HG03108 (cell line): ENCODE measurements around the gene COL21A1.

Source experiments
- ATAC-seq: cut with Tn5 transposase; IDR thresholded peaks from one replicate; pipeline ENCODE4 v1.9.1; 2021; ENCODE audit warnings: moderate library complexity; ENCODE audit not compliant: unreplicated experiment

The COL21A1 gene

GRCh38 chr6:56051202-56051598 lies 196.2 kb downstream of the COL21A1 start:
- ATAC-seq: no peak

GRCh38 chr6:56050530-56051201 lies 196.7 kb downstream of the COL21A1 start:
- ATAC-seq: no peak

- ATAC-seq: no peak
Observed at GRCh38 chr6:56048601-56049000, 198.8 kb downstream of the COL21A1 start.

GRCh38 chr6:56047931-56048540 lies 199.3 kb downstream of the COL21A1 start:
- ATAC-seq: no peak

DNA sequence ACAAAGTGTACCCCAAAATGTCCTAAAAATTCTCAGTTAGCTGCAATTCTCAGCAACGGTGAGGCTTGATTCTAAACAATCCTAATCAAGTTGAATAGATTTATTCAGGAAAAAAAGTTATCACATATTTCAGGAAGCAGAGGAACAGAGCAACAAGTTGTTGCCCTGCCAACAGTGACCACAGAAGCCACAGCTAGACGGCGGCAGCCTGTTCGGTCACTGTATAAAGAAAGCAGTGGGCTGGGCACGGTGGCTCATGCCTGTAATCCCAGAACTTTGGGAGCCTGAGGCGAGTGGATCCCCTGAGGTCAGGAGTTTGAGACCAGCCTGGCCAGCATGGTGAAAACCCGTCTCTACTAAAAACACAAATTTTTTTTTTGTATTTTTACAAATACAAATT lies 200.8 kb downstream of the COL21A1 start:
- ATAC-seq: no peak

DNA sequence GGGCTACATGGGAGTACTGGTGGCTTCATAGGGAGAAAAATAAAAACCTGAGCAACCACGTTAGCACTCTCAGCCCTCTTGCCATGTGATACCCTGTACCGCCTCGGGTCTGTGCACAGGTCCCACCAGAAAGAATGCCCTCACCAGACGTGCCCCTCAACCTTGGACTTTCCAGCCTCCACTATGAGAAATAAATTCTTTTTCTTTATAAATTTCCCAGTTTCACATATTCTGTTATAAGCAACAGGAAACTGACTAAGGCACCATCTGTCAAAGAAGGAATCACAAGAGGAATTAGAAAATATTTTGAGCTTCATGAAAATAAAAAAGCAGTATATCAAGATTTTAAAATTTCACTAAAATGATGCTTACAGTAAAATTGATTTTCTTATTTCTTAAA lies 203.6 kb downstream of the COL21A1 start:
- no peak for ATAC-seq

GRCh38 chr6:56043076-56043475 lies 204.3 kb downstream of the COL21A1 start:
- no peak for ATAC-seq

GRCh38 chr6:56041591-56041990 lies 205.8 kb downstream of the COL21A1 start:
- no peak for ATAC-seq

DNA sequence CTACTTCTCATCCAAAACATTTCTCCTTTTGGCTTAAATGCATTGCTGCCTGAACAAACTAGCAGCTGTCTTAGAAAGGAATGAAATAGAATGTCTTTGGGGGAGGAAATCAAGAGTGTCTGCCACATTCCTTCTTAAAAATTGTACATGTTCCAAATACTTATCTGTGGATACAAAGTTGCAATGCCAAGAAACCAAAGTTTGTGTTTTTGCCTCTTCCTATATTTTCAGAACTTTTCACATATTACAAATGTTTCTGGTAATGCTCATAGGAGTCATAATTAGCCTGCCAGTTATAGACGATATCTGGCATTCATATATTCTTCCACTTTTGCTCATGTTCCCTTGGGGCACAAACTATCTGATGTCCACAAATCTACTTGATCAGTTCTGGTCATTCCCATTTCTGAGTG lies 206.5 kb downstream of the COL21A1 start:
- ATAC-seq: no peak

- ATAC-seq: no peak
Observed at GRCh38 chr6:56040223-56040622, 207.2 kb downstream of the COL21A1 start.

- ATAC-seq: no peak
Observed at GRCh38 chr6:56038764-56039163, 208.6 kb downstream of the COL21A1 start.

DNA sequence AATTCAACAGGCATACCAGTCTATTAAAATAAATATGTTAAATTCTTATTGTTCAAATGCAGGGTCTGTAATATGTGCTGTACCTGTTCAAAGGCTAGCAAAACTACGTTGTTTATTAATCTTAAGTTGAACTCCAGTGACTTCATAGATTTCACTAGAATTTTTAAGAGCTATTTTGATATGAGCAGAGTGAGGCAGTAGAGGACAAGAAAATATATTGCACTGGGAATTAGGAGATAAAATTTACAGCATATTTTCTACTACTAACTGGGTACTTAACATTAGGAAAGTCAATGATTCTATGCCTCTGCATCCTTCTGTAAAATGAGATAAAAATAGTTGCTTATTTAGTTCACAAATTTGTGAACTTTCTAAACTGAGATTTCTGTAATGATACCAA lies 209.8 kb downstream of the COL21A1 start:
- ATAC-seq: no peak

DNA sequence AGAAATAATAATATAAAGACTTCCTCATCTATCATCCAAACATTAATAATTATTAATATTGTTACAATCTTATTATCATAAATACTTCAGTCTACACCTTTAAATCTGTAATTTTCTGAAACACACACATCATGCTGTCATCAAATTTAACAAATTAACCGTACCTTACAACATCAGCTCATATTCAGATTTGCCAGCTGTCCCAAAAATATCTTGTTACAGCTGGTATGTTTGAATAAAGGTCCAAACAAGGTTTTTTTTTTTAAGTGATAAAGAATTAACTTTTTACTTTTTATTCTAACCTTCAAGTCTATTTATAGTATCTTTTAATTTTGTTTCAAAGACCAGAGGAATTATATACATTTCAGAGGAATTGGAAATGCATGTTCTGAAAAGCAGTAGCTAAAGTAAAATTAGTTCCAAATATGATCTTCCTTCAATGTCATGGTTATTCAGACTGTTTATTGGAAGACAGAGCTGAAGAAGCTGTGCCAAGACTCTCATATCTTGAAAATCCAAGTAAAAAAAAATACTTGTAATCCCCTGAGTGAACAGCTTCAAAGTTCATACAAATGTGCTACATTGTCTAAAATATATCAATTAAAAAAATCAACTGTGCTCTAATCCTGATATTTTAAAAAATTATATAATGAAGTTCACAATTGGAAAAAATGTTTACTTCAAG lies 210.3 kb downstream of the COL21A1 start:
- ATAC-seq: no peak

- no peak for ATAC-seq
Observed at GRCh38 chr6:56033401-56033800, 214.0 kb downstream of the COL21A1 start.

DNA sequence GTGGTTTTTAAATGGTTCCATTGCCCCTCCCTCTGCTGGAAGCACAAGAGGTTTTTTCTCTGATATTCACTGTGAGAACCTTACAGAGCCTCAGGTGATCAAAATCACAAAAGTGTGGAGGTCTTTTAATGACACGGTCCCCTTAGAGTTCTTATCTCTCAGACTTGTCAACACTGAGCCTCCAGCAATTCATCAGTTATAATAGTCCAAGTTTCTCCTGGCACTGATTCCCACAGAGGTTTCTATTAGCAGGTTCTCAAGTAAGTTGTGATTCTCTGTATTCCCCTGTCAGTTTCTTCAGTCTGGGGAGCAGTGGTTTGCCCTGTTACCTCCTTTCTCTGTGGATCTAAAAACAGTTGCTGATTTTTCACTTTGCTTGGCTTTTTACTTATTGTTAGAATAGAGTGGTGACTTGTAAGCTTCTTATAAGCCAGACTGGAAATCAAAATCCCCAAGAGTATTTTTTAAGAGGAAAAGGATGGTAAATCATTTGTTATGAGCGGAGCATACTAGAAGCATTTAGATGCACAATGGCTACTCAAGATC lies 214.6 kb downstream of the COL21A1 start:
- ATAC-seq: no peak

- ATAC-seq: no peak
Observed at GRCh38 chr6:56027865-56028264, 219.5 kb downstream of the COL21A1 start.

- ATAC-seq: no peak
Observed at GRCh38 chr6:56026455-56027180, 220.8 kb downstream of the COL21A1 start.

GRCh38 chr6:56025795-56026194 lies 221.6 kb downstream of the COL21A1 start:
- no peak for ATAC-seq

- no peak for ATAC-seq
Observed at GRCh38 chr6:56024931-56025330, 222.4 kb downstream of the COL21A1 start.

DNA sequence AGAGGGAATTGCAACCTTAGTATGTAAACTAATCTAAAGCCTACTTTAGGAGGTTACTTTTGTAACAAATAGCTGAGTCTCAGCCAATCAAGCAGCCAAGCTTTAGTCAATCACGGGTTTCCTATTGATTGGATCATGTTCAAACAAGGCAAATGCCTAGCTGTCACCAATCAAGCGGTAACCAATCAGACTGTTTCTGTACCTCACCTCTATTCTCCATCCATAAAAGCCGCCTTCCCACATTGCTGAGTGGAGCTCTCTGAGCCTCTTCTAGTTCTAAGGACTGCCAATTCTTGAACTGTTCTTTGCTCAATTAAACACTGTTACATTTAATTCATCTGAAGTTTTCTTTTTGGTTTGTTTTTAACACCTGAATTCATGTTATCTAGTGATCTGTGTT lies 223.6 kb downstream of the COL21A1 start:
- no peak for ATAC-seq

- no peak for ATAC-seq
Observed at GRCh38 chr6:56022678-56023077, 224.7 kb downstream of the COL21A1 start.
